OCI-LY7 (cell line): ENCODE measurements around the gene PTPRM.

Experiments
- CTCF ChIP-seq: fragments of 200-600 bp; sonication (generic); conservative IDR thresholded peaks from 2 replicates; pipeline ENCODE4 v1.5.1; 2014; ENCODE audit warnings: mild to moderate bottlenecking, antibody characterized with exemption, low read length, moderate library complexity, mixed read lengths
- EZH2phosphoT487 ChIP-seq: fragments of 200-600 bp; sonication (generic); IDR thresholded peaks from 2 replicates; pipeline ENCODE4 v1.6.1; 2018; ENCODE audit warnings: low read depth, borderline replicate concordance, mild to moderate bottlenecking, mixed run types, antibody characterized with exemption, low read length, moderate library complexity, mixed read lengths

- TF ChIP-seq CTCF: no peak
- TF ChIP-seq EZH2phosphoT487: no peak
These were observed 183.8 kb downstream of the PTPRM start for GRCh38 chr18:7750966-7751365.
